ENCODE results near the gene SMCO1. TPM values are rescaled to one million over a fixed set of nuclear protein-coding genes. Genes with fewer than 3 reads are reported as not detected.

SMCO1 gene
- total and polyA plus RNA-seq, 8 donors, result 0.05 TPM; not detected in 7

- Histone ChIP-seq H3K9me3 (no peaks in the 10 kb centered on the region), H3K27me3 (no peaks in the 10 kb centered on the region), H3K4me1 (no peaks in the 10 kb centered on the region), H3K36me3 (no peaks in the 10 kb centered on the region), H3K4me3 (no peak overlapping the region), H3K27ac (no peak overlapping the region)
- intact Hi-C loops (cut with DNase I), result no loop called here
- FAIRE-seq (no peak), ATAC-seq (no peak), DNase-seq (no peak)
- 98% methylated on average over 7 of the region's 7 CpGs for WGBS, 2 donors
- no peak for TF ChIP-seq CTCF (IDR thresholded peaks at IDR 0.05)
Observed at GRCh38 chr3:196493292-196493691, 21.9 kb downstream of the SMCO1 start.

- no peaks in the 10 kb centered on the region for H3K27me3 ChIP-seq
- TF ChIP-seq CTCF (IDR thresholded peaks at IDR 0.05), result no peak
- intact Hi-C loops (cut with DNase I), result no loop called here
- H3K27ac ChIP-seq, result no peak overlapping the region
- no peaks in the 10 kb centered on the region for H3K4me1 ChIP-seq
- H3K4me3 ChIP-seq, result no peak overlapping the region
- H3K36me3 ChIP-seq, result peaks cover 0 to 2% (median 0%) of the 10 kb centered on the region in 3 donors
- H3K9me3 ChIP-seq, result no peaks in the 10 kb centered on the region
- ATAC-seq, result no peak
- FAIRE-seq, result no peak
- WGBS, 2 donors, result 97 to 98% methylated on average over 2 of the region's 2 CpGs
- DNase-seq, result no peak
Observed at GRCh38 chr3:196492080-196492479, 23.1 kb downstream of the SMCO1 start.

GRCh38 chr3:196489747-196490146, 25.4 kb downstream of the SMCO1 start:
- no peak for FAIRE-seq
- TF ChIP-seq CTCF (IDR thresholded peaks at IDR 0.05), result no peak
- no peaks in the 10 kb centered on the region for H3K4me1 ChIP-seq
- ATAC-seq, result no peak
- H3K4me3 ChIP-seq, result no peak overlapping the region
- H3K27me3 ChIP-seq, result no peaks in the 10 kb centered on the region
- H3K9me3 ChIP-seq, result no peaks in the 10 kb centered on the region
- intact Hi-C loops (cut with DNase I), result no loop called here
- no peak for DNase-seq
- H3K27ac ChIP-seq, result no peak overlapping the region
- H3K36me3 ChIP-seq, result peaks cover 0 to 19% (median 0%) of the 10 kb centered on the region in 3 donors
- WGBS, 2 donors, result 93 to 94% methylated on average over 10 of the region's 10 CpGs

GRCh38 chr3:196486263-196486662, 28.9 kb downstream of the SMCO1 start:
- DNase-seq (no peak), ATAC-seq (peak in 1 of 4 donors; percentile 37), FAIRE-seq (no peak)
- 88 to 89% methylated on average over 8 of the region's 8 CpGs for WGBS, 2 donors
- Histone ChIP-seq H3K36me3 (peaks cover 0 to 24% (median 7%) of the 10 kb centered on the region in 3 donors), H3K4me3 (no peak overlapping the region), H3K9me3 (no peaks in the 10 kb centered on the region), H3K4me1 (no peaks in the 10 kb centered on the region), H3K27ac (no peak overlapping the region), H3K27me3 (no peaks in the 10 kb centered on the region)
- intact Hi-C loops (cut with DNase I), result no loop called here
- TF ChIP-seq CTCF (IDR thresholded peaks at IDR 0.05), result no peak

GRCh38 chr3:196477678-196478077, 37.5 kb downstream of the SMCO1 start:
- no peak for FAIRE-seq
- DNase-seq, result no peak
- intact Hi-C loops (cut with DNase I), result no loop called here

More at GRCh38 chr3:196477678-196478077, 37.5 kb downstream of the SMCO1 start:
- H3K9me3 ChIP-seq, result no peaks in the 10 kb centered on the region
- ATAC-seq, result no peak
- H3K27ac ChIP-seq, result no peak overlapping the region
- H3K27me3 ChIP-seq, result no peaks in the 10 kb centered on the region
- H3K4me1 ChIP-seq, result no peaks in the 10 kb centered on the region
- peaks cover 0 to 16% (median 0%) of the 10 kb centered on the region in 3 donors for H3K36me3 ChIP-seq
- H3K4me3 ChIP-seq, result no peak overlapping the region
- 95 to 96% methylated on average over 4 of the region's 4 CpGs for WGBS, 2 donors
- TF ChIP-seq CTCF (IDR thresholded peaks at IDR 0.05), result no peak

All from pancreas (tissue), 10 donors.